ENCODE results near the gene ZNF438.
"Not testable (repeated sequence)": the region's sequence is repeated elsewhere in the genome, so short reads cannot be mapped to it uniquely, and the experiment has no call there.

Gene ZNF438

DNA sequence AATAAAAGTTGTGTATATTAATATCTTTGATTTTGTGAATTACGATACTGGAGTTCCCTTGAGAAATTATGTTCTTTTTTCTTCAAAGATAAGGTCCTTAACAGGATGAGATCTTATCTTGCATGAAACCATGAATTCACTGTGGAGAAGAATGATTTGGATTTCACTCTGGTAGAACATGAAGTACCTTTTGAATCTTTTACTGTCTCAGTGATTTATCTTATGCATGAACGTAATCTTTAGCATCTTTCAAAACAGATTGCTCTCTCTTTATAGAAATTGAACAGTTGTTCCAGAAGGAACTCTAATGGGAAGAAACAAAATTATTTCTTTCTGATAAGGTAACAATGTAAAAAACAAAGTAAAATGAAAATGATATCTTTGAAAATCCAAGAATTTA lies 11.0 kb upstream of the ZNF438 start:
- DNase-seq (ENCODE audit: low read depth in 2 of 2): no peak

DNA sequence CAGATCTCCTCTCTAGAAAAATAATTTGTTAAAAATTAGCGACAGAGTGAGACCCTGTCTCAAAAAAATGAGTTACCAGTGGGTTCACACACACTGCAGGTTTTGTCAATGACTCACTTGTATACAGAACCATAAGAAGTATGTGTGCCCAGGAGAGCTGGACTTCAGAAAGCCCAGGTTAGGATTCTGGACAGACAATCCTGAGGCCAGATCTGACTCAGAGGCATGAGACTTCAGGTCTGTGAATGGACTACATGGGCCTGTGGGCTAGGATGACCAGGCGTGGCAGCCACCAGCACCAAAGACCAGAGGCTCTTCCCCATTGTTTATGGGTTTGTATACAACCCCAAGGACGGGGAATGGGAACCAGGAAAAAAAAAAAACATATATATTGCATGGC lies 9.3 kb upstream of the ZNF438 start:
- no peak for DNase-seq (ENCODE audit: low read depth in 2 of 2)

DNA sequence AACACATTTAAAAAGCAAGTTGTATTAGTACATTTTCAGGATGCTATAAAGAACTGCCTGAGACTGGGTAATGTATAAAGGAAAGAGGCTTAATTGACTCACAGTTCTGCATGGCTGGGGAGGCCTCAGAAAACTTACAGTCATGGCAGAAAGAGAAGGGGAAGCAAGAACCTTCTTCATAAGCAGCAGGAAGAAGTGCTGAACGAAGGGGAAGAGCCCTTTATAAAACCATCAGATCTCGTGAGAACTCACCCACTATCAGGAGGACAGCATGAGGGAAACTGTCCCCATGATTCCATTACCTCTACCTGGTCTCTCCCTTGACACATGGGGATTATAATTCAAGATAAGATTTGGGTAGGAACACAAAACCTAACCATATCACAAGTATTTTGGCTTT lies 7.3 kb upstream of the ZNF438 start:
- DNase-seq (ENCODE audit: low read depth in 2 of 2): not testable (repeated sequence)

DNA sequence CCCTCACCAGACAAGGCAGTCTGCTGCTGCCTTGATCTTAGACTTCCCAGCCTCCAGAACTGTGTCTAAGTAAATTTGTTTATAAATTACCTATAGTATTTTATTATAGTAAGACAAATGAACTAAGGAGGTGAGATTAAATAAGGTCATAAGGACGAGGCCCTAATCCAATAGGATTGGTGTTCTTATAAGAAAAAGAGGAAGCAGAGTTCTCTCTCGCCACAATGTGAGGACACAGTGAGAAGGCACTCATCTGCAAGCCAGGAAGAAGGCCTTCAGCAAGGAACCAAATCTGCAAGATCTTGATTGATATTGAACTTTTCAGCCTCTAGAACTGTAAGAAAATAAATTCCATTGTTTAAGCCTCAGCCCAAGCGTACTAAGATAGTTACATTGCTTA lies 6.1 kb upstream of the ZNF438 start:
- no peak for DNase-seq (ENCODE audit: low read depth in 2 of 2)

DNA sequence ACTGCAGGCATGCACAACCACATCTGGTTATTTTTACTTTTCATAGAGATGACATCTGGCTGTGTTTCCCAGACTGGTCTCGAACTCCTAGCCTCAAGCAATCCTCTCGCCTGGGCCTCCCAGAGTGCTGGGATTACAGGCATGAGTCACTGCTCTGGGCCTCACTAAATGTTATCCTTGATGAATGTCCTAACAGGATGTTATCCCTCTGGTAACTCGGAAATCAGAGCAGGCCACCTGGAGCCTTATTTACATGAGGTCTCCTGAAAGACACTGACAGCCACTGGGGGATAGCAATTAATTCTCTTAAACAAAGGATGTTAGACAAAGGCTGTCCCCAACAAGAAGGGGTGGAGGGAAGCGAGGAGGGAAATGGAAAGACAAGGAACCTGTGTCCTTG lies 4.5 kb upstream of the ZNF438 start:
- no peak for DNase-seq (ENCODE audit: low read depth in 2 of 2)

DNA sequence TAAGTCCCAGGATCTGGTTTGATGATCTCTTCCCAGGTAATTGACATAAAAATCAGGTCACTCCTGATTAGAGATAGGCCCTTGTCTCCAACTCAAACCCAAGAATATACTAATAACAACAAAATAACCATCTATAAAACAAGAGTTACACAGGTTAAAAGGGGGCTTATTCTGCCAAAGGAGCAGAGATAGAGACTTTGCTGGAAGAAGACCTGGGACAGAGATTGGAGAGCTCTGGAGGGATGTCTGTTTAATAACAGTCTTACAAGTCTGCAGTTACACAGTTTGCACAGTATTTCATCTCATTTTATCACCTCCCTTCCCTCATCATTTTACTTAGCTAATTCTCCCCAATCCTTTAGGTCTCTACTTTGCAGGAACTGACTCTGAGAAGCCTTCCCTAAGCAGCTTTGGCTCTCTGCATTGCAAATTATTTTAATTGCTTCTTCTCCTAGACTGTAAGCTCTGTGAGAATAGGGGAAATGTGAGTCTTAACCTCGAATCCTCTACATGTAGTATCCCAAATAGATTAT lies 3.7 kb upstream of the ZNF438 start:
- no peak for DNase-seq (ENCODE audit: low read depth in 2 of 2)

DNA sequence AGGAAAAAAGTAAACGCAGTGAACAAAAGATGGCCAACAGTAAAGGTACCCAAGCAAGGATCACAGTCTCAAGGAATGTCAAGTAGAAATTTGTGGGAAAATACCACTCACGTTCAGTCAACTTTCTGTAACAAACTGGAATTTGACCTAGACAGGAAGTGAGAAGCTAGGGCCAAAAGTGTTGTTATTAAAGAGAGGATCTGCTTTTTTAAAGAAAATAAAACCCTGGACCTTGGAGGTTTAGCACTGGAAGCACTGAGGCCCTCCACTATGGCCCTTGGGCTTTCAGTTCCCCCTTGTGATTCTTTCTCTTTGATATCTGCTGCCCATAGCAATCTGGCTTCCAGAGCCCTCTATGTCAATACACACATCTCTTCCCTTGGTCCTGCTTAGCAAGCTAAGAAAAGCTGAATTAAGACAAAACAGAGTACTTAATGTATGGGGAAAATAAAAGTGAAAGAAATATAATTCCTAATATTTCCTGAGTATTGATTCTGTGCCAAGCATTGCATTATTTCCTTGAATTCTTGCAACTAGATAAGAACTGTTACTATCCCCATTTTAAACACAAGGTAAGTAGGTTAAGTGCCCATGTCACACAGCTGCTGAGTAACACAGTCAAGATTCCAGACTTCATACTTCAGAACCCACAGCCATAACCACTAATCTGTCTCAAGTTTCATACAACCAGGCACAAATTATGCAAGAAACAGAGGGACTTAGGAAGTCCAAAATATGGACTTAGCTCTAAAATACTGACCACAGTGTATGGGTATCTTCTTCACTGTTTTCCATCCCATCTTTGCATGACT lies 2.6 kb upstream of the ZNF438 start:
- no peak for DNase-seq (ENCODE audit: low read depth in 2 of 2)

DNA sequence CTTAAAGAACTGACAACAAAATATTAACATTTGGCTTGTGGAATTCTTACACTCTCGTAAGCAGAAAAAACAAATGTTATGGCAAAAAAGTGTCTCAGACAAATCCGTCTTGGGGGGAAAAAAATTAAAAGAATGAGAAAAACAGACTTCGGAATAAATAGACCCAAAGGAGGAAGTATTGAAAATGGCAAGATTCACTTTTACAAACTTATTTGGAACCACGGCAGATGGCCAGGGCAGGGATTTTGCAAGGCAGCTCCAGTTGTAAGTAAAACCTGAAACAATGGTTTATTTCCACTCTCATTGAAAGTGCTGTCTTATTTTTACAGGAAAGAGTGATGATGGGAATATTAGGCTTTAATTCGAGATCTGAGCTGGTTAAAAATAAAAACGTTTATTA lies 1.5 kb upstream of the ZNF438 start:
- no peak for DNase-seq (ENCODE audit: low read depth in 2 of 2)

DNA sequence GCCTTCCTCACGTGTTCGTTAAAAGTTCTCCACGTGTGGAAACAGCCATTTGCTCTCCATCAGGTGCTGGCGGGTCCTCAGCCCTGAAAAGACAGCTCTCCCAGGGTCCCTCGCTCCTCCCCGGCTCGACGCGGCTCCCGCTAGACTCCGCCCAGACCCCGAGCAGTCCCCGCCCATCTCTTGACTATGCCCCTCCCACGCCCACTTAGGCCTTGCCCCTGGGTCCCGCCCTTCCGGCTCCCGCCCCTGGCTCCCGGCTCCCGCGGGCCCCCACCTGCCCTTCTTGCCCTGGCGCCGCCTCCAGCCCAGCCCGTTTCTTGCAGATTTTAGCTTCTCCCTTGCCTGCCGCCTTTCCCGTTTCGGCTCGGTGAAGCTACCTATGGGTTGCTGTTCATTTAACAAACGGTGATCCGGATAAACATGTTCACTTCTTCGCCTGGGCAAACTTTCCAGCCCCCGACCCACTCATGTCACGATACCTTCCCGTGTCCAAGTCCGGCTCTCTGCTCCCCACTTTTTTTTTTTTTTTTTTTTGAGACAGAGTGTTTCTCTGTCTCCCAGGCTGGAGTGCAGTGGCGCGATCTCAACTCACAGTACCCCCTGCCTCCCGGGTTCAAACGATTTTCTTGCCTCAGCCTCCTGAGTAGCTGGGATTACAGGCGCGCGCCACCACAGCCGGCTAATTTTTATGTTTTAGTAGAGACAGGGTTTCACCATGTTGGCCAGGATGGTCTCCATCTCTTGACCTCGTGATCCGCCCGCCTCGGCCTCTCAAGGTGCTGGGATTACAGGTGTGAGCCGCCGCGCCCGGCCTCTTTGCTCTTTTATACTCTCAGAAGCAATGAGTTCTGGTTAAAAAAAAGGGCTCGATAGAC lies 830 bp upstream of the ZNF438 start:
- DNase-seq (ENCODE audit: low read depth in 2 of 2): peak; percentile 87 to 91

DNA sequence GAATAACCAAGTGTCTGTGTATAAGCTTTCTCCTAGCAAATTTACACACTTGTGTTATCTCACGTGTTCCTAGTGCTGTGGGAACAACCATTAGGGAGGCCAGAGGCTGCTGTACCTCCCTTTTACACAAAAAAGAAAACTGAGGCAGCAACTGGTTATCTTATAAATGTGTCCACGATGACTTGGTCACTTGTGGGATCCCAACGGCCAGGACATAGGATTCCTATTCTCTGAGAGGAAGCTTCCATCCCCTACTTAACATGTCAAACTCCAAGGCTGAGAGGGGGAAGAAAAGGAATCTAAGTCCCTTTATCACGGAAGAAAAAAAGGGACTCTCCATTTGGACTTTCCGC lies 484 bp downstream of the ZNF438 start:
- DNase-seq (ENCODE audit: low read depth in 2 of 2): no peak

DNA sequence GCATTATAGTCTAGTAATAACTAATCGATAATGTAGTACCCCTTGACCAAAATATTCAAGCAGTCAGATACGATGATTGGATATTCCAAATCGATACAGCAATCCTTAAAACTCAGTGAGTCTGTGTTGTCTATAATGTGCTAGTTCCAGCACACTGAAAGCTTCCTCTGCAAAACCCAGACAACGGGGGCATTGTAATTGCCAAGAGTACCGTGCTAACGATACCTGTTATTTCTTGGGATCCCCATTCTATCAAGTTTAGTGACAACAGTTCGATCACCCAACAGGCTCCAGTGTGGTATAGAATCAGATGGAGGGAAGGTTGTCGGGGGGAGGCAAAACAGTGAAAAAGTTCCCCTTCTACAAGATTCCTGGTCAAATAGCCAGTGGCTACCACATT lies 865 bp downstream of the ZNF438 start:
- no peak for DNase-seq (ENCODE audit: low read depth in 2 of 2)

DNA sequence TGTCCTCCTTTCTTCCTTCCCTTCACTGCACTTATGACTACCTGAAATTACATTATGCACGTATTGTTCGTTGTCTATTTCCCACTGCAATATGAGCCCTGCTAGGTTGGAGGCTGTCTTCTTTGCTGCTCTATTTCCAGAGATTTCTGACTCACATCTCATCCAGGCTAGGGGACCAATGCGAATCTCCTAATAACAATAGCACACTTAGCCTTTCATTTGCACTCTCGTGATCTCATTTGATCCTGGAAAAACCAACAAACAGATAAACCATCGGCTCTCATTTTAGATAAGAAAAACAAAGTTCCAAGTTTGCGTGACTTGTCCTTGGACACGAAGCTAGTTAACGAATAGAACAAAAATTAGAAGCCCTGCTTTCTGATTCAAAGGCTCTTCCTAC lies 1.4 kb downstream of the ZNF438 start:
- DNase-seq (ENCODE audit: low read depth in 2 of 2): no peak

DNA sequence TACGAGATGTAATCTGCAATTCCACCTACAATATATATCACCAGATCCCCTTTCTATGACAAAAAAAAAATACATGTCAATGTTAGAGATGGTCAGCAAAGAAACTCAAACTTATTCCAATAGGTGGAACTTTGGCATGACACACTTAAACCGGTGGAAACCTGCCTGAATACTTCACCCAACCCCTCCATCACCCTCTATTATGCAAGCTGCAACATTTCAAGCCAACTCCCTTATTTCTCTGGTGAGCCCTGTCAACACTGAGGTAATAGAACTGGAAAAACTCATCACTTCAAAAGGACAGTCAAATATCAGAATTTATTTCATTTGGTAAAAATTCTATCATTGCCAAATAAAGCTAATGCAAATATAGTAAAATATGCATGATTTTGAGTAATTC lies 3.6 kb downstream of the ZNF438 start:
- no peak for DNase-seq (ENCODE audit: low read depth in 2 of 2)

DNA sequence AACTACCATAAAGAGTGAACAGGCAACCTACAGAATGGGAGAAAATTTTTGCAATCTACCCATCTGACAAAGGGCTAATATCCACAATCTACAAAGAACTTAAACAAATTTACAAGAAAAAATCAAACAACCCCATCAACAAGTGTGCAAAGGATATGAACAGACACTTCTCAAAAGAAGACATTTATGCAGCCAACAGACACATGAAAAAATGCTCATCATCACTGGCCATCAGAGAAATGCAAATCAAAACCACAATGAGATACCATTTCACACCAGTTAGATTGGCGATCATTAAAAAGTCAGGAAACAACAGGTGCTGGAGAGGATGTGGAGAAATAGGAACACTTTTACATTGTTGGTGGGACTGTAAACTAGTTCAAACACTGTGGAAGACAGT lies 5.4 kb downstream of the ZNF438 start:
- DNase-seq (ENCODE audit: low read depth in 2 of 2): not testable (repeated sequence)

DNA sequence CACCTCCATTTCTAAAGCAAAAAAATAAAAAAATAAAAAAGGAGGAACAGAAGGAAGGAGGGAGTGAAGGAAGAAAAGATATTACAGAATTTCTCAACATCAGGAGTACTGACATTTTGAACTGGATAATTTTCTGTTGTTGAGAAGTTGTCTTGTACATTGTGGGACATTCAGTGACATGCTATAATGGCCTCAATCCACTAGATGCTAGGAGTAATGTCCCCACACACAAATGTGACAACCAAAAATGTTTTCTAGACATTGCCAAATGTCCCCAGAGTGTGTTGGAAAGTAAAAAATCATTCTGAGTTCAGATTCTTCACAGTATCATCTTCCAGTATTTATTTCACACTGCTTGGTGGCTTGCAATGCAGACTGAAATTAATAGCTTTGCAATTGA lies 6.5 kb downstream of the ZNF438 start:
- DNase-seq (ENCODE audit: low read depth in 2 of 2): no peak

DNA sequence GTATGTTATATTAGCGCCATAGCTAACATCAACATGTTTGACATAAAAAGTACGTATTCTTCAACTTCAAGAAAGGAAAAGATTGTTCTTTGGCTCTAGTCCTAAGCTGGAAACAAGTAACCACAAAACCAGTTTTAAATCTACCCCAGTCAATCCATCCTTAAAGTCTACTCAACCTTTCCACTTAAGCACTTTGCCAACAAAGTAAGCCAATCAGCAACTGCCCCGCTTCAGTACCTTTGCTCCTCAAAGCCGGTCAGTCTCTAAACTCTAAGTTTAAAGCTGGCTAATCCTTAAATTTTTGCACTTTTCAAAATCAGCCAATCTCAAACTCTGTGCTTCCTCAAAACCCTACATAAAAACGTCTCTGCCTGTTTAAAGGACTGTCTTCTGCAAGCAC lies 8.1 kb downstream of the ZNF438 start:
- DNase-seq (ENCODE audit: low read depth in 2 of 2): no peak

DNA sequence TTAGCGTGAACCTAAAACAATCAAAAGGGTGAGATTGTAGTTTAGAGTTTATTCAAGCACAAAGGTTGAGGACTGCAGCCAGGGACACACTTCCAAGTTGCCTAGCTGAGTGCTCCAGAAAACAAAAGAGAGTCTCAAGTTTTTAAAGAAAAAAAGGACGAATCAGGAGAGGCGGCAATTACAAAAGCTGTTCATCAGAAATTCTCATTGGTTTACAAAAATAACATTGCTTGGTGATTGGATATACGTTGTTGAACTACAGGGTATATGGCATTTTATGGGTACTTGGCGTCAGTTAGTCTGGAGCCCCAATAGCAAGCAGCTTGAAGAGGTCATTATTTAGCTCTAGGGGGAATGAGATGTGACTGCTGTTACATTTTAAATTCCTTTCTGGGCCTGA lies 11.5 kb downstream of the ZNF438 start:
- DNase-seq (ENCODE audit: low read depth in 2 of 2): no peak

DNA sequence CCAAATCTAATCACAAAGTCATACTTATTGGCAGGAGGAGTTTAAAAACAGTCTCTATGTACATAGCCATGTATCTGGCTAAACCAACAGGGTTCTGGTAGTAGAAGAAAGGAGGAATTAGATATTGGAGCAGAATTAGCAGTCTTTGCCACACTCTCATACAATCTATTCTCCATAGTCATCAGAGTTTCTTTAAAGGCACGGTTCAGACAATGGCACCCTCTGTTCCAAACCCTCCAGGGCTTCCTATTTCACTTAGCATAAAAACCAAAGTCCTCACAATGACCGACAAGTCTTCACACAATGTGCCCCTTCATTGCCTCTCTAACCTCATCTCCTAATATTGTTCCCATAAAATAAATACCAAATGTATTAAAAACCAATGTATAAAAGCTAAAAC lies 12.7 kb downstream of the ZNF438 start:
- DNase-seq (ENCODE audit: low read depth in 2 of 2): no peak

DNA sequence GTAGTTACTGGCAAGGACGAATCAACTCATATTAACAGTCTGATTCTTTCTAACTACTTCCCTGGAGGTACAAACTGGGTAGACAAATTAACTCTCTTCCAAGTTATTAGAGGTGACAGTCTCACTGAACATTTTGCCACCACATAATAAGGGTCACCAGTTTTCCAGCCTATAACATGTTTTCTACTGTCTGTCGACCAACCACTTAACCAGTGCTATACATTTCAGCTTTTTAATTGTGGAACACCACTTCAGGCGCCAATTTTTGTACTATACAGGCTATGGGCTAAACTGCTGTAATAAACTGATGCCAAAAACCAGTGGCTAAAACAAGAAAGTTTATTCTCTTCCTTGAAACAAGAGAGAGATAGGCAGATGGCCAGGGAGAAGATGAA lies 13.3 kb downstream of the ZNF438 start:
- DNase-seq (ENCODE audit: low read depth in 2 of 2): no peak

DNA sequence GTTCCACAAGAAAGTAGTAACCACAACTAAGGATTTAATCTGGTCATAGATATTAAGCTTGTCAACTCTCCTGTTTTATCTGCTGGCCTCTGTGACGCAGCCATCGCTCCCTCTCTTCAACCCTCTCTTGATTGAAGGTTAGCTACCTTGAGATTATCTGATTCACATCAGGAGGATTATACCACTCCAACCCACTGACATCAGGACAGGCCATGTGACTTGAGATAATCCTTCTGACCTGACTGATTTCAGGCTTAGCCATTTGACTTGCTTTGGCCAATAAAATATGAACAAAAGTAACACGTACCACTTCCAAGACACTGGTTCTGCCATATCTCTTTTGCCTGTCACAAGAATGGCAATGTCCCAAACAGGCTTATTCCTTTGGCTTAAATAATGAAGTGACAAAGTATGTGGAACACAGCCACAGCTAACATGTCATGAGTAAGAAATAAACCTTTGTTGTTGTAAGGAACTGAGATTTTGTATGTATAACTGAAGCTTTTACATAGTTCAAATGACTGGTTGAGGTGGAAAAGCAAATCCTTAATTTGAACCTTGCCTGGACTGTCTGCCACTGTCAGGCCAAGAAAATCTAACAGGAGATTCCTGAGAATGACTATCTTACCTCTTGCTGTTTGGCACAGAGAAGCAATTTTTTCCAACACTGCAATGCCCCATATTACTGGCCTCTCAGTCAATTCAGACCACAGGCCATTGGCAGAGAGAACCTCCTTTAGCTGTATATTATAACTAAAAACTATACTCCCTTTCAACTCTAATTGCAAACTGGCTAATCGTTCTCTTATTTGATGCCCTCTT lies 13.9 kb downstream of the ZNF438 start:
- DNase-seq (ENCODE audit: low read depth in 2 of 2): no peak

DNA sequence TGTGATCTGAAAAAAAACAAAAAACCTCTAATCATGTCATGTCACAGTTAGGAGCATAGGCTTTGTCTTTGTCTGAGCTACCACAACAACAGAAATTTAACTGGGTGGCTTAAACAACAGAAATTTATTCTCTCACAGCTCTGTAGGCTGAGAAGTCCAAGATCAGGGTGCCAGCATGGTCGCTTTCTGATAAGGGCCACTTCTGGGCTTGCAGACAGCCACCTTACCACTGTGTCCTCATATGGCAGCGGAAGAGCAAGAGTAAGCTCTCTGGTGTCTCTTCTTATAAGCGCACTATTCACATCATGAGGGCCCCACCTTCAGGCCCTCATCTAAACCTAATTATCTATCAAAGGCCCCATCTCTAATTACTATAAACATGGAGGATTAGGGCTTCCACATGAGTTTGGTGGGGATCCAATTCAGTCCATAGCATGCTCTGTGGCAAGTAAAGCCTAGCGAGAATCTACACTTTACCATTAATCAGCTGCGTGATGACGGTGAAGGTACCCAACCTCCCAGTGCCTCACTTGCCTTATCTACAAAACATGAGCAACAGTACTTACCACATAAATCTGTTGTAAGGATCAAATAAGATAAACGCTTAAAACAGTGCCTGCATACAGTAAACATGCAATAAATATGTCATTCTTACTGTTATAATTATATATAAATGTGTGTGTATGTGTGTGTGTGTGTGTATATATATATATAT lies 17.3 kb downstream of the ZNF438 start:
- DNase-seq (ENCODE audit: low read depth in 2 of 2): no peak

DNA sequence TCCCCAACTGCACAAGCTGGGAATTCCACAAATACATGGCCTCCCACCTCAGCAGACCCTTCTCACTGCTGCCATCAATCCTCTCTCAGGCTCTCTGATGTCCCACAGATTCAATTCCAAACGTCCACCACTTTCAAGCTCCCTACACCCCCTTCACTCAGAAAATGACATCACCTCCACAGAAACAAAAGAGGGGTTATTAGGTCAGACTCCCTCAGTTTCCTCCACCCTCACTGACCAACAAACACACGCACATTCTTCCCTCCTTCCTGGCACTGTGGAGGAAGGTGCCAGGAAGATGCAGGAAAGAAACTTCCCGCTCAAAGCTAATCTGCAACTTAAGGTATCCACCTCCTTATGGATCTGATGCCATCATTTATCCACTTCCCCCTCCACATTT lies 18.3 kb downstream of the ZNF438 start:
- DNase-seq (ENCODE audit: low read depth in 2 of 2): no peak
